Measurements from ENCODE around the gene SEC61B. TPM values are rescaled to one million over a fixed set of nuclear protein-coding genes. Genes with fewer than 3 reads are reported as not detected.

SEC61B gene
- total RNA-seq, 1 experiment from 2014 or later = 125 TPM

- ChIA-PET POLR2A (no interaction called here), CTCF (no interaction called here), RAD21 (ENCODE audit: low non-redundant PET in 1 of 2, low total read pairs in 2 of 2, uncharacterized antibody in 2 of 2, unreplicated experiment in 2 of 2) (no interaction called here)
- Histone ChIP-seq H3K4me2 (ENCODE audit: low read length) (no peak overlapping the region), H2AFZ (ENCODE audit: low read depth, low read length, poor library complexity, severe bottlenecking) (no peak overlapping the region), H3K9me2 (ENCODE audit: insufficient read depth) (no peaks in the 10 kb centered on the region), H4K20me1 (ENCODE audit: insufficient read depth) (no peaks in the 10 kb centered on the region), H3K27ac (ENCODE audit: low read depth, low read length) (no peak overlapping the region), H3K36me3 (ENCODE audit: control insufficient read depth in 1 of 2, insufficient read depth in 2 of 2, low read length in 2 of 2) (peaks cover 7 to 10% of the 10 kb centered on the region in 2 experiments; a peak in 3 of 4 replicates), H3K4me3 (replicated peaks in 1 of 2; ENCODE audit: low read depth in 1 of 2, low read length in 2 of 2) (no peak overlapping the region), H3K9ac (ENCODE audit: low read length) (no peak overlapping the region), H3K4me1 (ENCODE audit: control insufficient read depth in 1 of 2, insufficient read depth in 2 of 2, low read length in 2 of 2) (no peaks in the 10 kb centered on the region), H3K79me2 (ENCODE audit: insufficient read depth, low read length) (no peaks in the 10 kb centered on the region), H3K27me3 (ENCODE audit: insufficient read depth, low read length) (no peaks in the 10 kb centered on the region), H3K9me3 (ENCODE audit: control insufficient read depth in 1 of 2, insufficient read depth in 1 of 2, low read depth in 1 of 2, low read length in 2 of 2) (no peaks in the 10 kb centered on the region)
- no TSS peak for BruUV-seq (replicated peaks)
- TF ChIP-seq, protein P1, sequence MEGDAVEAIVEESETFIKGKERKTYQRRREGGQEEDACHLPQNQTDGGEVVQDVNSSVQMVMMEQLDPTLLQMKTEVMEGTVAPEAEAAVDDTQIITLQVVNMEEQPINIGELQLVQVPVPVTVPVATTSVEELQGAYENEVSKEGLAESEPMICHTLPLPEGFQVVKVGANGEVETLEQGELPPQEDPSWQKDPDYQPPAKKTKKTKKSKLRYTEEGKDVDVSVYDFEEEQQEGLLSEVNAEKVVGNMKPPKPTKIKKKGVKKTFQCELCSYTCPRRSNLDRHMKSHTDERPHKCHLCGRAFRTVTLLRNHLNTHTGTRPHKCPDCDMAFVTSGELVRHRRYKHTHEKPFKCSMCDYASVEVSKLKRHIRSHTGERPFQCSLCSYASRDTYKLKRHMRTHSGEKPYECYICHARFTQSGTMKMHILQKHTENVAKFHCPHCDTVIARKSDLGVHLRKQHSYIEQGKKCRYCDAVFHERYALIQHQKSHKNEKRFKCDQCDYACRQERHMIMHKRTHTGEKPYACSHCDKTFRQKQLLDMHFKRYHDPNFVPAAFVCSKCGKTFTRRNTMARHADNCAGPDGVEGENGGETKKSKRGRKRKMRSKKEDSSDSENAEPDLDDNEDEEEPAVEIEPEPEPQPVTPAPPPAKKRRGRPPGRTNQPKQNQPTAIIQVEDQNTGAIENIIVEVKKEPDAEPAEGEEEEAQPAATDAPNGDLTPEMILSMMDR (IDR thresholded peaks at IDR 0.05 in 2 of 3, conservative IDR thresholded peaks at IDR 0.05 in 1 of 3; ENCODE audit: borderline replicate concordance in 1 of 3, insufficient read depth in 1 of 3, low read depth in 2 of 3, low read length in 2 of 3) = no peak
- no peak for TF ChIP-seq SRF (IDR thresholded peaks at IDR 0.05; ENCODE audit: low read depth)
- TF ChIP-seq SP1 (IDR thresholded peaks at IDR 0.05; ENCODE audit: low read depth) = no peak
- DNase-seq (ENCODE audit: low read depth, low spot score) = no peak
- intact Hi-C loops (cut with micrococcal nuclease) = no loop called here
- no peak for ATAC-seq
Measured at GRCh38 chr9:99235069-99235468, 13.0 kb downstream of the SEC61B start.

- no peak overlapping the region for H2AFZ ChIP-seq (ENCODE audit: low read depth, low read length, poor library complexity, severe bottlenecking)
- H3K79me2 ChIP-seq (ENCODE audit: insufficient read depth, low read length) = no peaks in the 10 kb centered on the region
- ChIA-PET RAD21 (ENCODE audit: low non-redundant PET in 1 of 2, low total read pairs in 2 of 2, uncharacterized antibody in 2 of 2, unreplicated experiment in 2 of 2) (no interaction called here), POLR2A (no interaction called here), CTCF (no interaction called here)
- no peak for TF ChIP-seq POLR2A (IDR thresholded peaks at IDR 0.05; ENCODE audit: borderline replicate concordance, extremely low read depth, insufficient read depth, insufficient read length)
- no peak for DNase-seq (ENCODE audit: low read depth, low spot score)
- no peak overlapping the region for H3K27ac ChIP-seq (ENCODE audit: low read depth, low read length)
- 0 out of 4 replicates have a peak, but pooled peaks cover 0 to 3% of the 10 kb centered on the region in 2 experiments for H3K36me3 ChIP-seq (ENCODE audit: control insufficient read depth in 1 of 2, insufficient read depth in 2 of 2, low read length in 2 of 2)
- no TSS peak for BruUV-seq (replicated peaks)
- H3K4me3 ChIP-seq (replicated peaks in 1 of 2; ENCODE audit: low read depth in 1 of 2, low read length in 2 of 2) = no peak overlapping the region
- no peak for ATAC-seq
- H4K20me1 ChIP-seq (ENCODE audit: insufficient read depth) = no peaks in the 10 kb centered on the region
- H3K9ac ChIP-seq (ENCODE audit: low read length) = no peak overlapping the region
- no peaks in the 10 kb centered on the region for H3K27me3 ChIP-seq (ENCODE audit: insufficient read depth, low read length)
- no peaks in the 10 kb centered on the region for H3K9me2 ChIP-seq (ENCODE audit: insufficient read depth)
- intact Hi-C loops (cut with micrococcal nuclease) = no loop called here
- H3K4me1 ChIP-seq (ENCODE audit: control insufficient read depth in 1 of 2, insufficient read depth in 2 of 2, low read length in 2 of 2) = no peaks in the 10 kb centered on the region
- no peak overlapping the region for H3K4me2 ChIP-seq (ENCODE audit: low read length)
- H3K9me3 ChIP-seq (ENCODE audit: control insufficient read depth in 1 of 2, insufficient read depth in 1 of 2, low read depth in 1 of 2, low read length in 2 of 2) = no peaks in the 10 kb centered on the region
Measured at GRCh38 chr9:99235926-99236634, 14.0 kb downstream of the SEC61B start.
